HG03045 (cell line): Measurements from ENCODE around the gene OSBP2.

Experiments
- ATAC-seq: cut with Tn5 transposase; IDR thresholded peaks from one replicate; pipeline ENCODE4 v1.9.1; 2021; ENCODE audit warnings: mild to moderate bottlenecking, moderate library complexity; ENCODE audit not compliant: unreplicated experiment

OSBP2 gene

GRCh38 chr22:30802202-30803166 lies 107.8 kb downstream of the OSBP2 start:
- ATAC-seq, result peak; percentile 59

DNA sequence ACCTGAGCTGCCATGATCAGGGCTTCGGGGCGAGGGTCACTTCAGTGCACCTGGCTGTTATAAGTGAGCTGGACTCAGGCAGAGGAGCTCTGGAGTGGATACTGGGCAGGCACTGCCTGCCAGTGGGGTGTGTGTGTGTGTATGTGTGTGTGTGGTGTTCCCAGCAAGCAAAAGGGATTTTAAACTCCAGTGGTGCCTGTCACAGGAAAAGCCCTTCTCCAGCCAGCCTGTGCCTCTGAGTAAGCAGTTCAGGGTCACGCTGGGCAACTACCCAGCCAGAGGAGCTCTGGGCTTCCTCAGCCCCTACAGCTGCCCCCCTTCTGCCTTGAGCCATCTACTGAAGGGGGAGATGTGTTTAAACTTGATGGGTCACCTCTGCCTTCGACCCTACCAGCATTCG lies 109.0 kb downstream of the OSBP2 start:
- ATAC-seq, result no peak

DNA sequence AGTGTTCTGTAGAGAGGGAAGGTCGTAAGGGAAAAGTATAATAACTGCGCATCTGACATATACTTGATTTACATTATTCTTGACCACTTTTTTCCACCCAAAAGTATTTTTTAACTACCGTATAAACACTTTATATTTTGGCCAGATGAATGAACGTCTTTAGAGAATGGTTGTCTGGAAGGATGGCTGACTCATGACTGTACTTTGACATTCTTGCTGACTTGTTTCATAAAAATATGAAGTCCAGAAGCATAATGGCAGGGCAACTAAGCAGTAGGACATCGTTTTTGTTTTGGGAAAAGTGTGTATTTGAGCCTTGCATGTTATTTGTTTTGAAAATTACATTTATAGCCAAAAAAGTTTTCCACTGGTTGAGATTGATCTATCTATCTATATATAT lies 110.0 kb downstream of the OSBP2 start:
- no peak for ATAC-seq

DNA sequence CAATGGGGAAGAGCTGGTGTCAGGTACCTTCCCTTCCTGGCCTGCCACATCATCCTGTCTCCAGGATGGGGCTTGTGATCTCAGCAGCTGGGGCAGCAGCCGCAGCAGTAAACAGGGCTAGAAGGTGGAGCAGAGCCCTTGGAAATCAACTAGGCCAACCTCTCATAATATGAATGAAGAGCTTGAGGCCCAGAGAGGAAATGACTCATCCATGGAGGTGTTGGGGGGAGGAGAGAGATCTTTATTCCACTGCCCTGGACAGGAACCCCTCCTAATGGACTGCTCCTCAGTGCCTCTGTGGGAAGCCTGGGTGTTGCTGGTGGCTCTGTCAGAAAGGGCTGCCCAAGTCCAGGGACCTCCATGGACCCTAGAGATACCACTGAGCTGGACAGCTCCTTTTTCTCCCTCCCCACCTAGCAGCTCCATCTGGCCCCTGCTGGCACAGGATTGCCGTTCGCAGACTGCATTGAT lies 111.8 kb downstream of the OSBP2 start:
- no peak for ATAC-seq

DNA sequence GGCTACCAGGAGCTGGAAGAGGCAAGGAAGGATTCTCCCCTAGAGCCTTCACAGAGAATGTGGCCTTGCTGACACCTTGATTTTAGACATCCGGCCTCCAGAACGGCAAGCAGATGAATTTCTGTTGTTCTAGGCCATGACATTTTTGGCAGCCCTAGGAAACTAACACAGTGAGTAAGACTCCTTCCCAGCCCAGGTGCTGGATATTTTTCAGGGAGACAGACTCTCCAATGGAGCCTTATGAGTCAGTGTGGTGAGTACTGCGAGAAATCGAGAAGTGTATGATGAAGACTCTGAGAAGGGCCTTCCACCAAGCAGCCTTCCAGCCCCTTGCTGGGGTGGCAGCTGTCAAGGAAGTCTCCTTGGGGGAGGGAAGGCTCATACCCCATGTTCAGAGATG lies 114.4 kb downstream of the OSBP2 start:
- no peak for ATAC-seq

DNA sequence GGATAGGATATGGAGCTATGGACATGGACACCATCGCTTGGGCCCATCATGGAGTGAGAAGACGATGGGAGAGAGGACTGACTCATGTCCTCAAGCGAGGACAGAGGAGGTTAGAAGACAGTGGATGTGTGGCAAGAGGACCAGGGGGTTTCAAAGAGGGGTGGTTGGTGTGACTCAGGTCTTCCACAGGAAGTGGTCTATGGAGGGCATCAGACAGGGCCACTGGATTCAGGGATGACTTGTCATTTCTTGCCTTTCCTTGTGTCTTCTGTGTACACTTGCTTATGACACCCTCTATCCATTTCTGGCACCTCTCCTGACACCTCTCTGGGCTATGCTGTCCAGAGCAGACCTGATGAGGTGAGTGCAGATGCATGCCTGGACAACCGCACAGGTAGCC lies 115.4 kb downstream of the OSBP2 start:
- ATAC-seq, result no peak

DNA sequence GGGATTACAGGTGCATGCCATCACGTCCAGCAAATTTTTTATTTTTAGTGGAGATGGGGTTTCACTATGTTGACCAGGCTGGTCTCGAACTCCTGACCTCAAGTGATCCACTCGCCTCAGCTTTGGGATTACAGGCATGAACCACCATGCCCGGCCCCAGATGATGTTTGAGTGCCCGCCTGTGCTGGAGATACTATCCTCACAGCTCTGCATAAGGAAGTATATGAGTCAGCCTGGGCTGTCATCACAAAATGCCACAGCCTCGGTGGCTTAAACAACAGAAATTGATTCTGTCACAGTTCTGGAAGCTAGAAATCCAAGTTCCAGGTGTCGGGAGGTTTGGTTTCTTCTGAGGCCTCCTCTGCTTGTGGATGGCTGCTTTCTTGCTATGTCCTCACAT lies 119.3 kb downstream of the OSBP2 start:
- ATAC-seq, result no peak

DNA sequence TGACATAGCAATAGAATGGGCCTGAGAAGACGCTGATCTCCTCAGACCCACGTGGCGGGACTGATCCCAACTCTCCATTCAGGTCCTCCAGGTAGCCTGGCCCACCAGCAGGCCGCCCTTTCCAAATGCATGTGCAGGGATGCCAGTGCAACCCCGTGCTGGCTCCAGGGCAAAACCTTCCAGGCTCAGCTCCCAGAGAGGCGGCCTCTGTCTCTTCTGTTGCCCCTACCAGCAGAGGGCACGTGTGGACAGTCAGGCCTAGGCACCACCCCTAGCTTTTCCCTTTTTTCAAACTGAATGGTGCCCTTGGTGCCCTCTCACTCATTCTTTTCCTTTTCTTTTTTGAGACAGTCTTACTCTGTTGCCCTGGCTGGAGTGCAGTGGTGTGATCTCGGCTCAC lies 121.7 kb downstream of the OSBP2 start:
- ATAC-seq, result no peak

DNA sequence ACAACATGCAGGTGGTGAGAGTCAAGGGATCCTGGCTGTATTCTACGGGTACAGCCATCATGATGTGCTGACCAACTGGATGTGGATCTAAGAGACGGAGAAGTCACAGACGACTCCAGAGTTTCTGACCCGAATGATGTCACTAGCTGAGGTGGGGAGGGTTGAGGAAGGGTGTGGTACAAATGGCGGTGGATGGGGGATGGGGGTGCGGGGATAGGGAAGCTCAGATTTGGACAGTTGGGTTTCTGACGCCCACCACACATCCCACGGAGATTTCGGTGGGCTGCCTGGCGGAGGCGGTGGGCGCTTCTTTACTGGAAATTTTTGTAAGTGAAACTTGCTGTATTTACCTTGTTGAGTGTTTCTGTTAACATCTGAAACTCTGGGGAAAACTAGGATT lies 126.7 kb downstream of the OSBP2 start:
- ATAC-seq, result no peak

GRCh38 chr22:30821863-30822215 lies 127.2 kb downstream of the OSBP2 start:
- ATAC-seq, result no peak

DNA sequence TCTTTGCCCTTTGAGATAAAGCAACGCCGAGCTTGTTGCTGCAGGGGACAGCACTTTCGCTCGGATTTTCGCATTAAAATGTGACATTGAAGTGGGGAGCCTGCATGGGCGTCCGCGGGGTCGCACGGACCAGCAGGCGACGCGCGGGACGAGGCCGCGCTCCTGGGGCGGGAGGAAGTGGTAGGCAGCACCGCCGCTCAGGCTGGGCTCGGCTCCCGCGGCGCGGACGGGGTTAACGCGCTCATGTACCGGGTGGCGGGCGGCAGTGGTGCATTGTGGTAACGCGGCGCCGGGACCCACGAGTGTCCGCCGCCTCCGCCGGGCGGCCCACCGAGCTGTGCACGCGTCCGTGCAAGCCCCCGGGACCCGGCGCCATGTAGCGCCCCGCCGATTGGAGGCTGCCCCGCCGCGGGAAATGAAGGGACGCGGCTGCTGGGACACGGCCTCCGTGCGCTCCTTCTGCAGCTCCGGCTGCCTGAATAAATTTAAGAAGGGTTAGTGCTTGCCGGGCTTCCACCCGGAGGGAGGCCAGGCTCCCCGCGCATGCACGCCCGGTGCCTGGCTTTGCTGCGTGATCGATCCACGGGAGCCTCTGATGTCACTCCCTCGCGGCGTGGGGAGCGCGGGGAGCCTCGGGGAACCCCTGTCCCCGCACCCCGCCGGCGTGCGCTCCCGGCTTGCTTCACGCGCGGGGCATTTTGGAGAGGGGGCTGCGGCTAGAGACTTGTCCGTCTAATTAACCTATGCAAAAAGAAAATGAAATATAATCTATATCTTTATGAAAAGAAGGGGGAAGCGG lies 127.7 kb downstream of the OSBP2 start:
- ATAC-seq, result no peak

DNA sequence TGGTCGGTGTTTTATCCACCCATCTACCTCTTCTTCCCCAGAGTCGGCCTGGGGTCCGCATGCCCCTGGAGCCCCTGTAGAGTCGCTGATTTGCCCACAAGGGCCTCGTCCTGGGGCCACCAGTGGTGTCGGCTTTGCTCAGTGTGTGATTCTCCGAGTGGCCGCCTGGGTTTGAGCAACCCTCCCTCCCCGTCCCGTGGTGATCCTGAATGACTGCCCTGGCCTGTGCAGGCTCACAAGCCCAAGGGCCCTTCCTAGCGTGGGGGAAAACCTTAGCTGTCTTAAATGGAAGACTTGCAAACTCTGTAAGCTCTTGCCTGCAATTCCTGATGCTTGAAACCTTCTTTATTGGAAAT lies 128.3 kb downstream of the OSBP2 start:
- no peak for ATAC-seq

GRCh38 chr22:30824096-30824495 lies 129.4 kb downstream of the OSBP2 start:
- no peak for ATAC-seq

- no peak for ATAC-seq
Measured at GRCh38 chr22:30824711-30825110, 130.0 kb downstream of the OSBP2 start.

GRCh38 chr22:30825711-30826505 lies 131.2 kb downstream of the OSBP2 start:
- ATAC-seq, result no peak

DNA sequence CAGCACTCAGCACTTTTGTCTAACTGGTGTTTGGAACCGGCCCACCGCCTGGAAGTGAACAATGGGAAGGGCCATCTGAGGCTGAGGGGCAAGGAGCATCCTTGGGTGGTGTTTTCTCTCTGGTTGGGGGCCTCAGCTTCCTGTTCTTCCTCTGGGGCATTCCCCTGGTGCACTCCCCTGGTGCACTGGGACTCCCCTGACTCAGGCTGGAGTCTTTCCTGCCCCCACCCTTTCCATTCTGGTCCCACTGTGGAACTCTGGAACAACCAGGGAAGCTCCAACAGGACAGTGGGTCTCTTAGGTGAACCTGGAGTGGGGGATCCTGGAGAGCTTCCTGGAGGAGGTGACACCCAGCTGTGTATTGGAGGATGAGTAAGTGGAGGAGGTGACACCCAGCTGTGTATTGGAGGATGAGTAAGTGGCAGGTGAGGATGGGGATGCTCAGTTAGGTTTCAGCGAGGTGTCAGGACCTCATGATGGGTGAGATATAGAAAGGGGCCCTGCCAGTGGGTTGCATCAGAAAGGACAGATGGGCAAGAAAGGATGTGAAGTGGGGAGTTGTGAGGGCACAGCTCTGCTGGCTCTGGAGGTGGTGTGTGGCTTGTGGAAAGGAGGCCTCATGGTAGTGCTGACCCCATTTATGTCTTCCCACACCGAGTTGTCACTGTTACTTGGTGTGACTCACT lies 132.1 kb downstream of the OSBP2 start:
- ATAC-seq, result no peak

DNA sequence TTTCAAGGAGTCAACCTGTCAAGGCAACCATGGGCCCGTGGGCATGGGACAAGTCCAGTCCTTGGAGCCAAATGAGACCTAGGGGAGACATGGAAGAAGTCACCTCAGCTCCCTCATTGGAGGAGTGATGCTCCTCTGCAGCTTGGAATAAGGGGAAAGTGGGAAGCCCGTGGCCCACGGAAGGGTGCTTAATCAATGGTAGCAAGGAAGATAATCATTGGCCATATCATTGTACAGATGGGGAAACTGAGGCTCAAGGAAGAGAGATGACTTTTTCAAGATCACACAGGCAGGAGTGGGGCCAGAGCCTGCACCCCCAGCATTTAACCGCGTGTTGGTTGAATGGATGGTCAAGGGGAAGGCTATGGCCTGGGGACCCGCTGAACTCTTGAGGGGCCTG lies 133.0 kb downstream of the OSBP2 start:
- no peak for ATAC-seq

DNA sequence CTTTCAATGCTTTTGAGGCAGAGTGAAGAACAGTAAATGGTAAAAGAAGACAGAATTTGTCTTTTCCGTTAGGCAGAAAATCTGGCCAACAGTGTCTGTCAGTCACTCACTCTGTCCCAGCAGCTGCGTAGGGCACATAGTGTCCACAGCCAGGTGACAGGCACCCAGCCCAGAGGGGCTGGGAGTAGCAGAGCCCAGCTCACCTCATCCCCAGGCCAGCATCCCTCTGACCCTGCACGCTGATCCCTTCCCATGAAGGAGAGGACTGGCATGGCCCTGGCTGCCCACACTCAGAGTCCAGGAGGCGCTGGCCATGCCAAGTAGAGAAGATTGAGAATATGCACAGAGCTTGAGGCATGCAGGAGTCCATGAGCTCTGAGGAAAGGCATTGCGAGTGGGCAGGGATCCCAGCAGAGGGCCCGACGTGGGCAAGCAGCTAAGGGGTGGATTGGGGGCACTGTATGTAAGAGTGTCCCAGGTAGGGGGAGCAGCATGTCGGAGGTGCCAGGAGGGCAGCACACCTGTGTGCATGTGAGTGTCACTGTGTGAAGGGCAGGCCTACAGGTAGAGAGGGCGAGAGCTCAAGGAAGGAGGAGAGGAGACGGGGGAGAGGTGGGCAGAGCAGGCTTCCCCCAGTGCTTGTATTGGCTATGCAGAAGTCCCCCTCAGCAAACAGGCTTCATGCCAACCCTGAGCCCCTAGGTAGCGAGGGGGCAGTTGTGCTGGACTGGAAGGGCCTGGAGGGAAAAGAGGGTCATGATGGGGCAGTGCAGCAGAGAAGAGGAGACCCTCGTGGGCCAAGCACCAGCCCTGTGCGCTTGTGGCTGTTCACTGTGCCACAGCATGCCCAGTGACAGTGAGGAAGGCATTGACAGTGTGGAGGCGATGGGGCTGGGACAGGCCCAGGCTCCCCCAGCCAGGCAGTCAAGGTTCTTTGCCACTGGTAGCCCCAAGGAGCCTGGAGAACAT lies 133.8 kb downstream of the OSBP2 start:
- no peak for ATAC-seq

DNA sequence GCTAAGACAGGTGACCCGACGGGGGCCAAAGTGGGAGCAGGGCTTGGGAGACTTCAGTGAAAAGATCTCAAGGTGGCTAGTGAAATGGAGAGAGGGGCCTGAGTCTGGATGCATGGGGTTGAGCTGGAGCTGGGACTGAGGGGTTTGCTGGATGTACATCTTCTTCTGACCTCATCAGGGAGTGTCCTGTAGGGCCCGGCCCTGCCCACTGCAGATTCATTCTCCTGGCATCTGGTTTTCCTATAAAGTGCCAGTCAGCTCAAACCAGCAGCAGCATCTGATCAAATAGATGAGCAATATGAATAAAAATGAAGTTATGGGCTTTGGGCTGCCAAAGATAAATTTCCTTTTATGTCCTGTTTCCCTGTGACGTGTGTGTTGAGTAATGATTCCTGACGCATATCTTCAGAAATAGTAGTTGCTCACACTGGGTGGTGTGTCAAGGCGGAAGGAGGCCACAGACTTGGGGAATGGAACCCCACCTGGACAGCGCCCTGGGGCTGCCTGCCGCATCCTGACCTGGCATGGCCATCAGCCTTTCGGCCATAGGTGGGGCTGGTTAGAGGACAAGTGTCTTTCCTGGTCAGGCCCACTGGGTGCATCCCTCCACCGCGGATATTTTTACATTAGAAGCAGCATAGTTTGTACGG lies 135.4 kb downstream of the OSBP2 start:
- ATAC-seq, result no peak
